Calu3 (cell line): ENCODE measurements around the gene ZNF430. TPM values are rescaled to one million over a fixed set of nuclear protein-coding genes. Genes with fewer than 3 reads are reported as not detected.

Experiments
- BruUV-seq: library from RNA; stranded (reverse); fragments of 400-500 nt; replicated peaks from 2 replicates; lab custom pipeline; 2021; lab: Mats Ljungman, UMichigan
- CTCF ChIA-PET: fragments of 300-600 bp; sonication (Branson Sonifier 250); formaldehyde crosslinking; loops from one replicate; lab custom pipeline; 2022; ENCODE audit warnings: antibody characterized with exemption; lab: Charles Lee
- DNase-seq: peaks from one replicate; pipeline ENCODE4 v3.0.0; 2022
- H3K27ac Mint-ChIP-seq: one replicate; pipeline ENCODE4 v1.8.0; 2022; ENCODE audit warnings: mixed read lengths; ENCODE audit not compliant: unreplicated experiment
- H3K27me3 Mint-ChIP-seq: one replicate; pipeline ENCODE4 v1.8.0; 2022; ENCODE audit warnings: mixed read lengths; ENCODE audit not compliant: unreplicated experiment
- H3K36me3 Mint-ChIP-seq: one replicate; pipeline ENCODE4 v1.8.0; 2022; ENCODE audit warnings: mild to moderate bottlenecking, moderate library complexity, mixed read lengths; ENCODE audit not compliant: insufficient read depth, unreplicated experiment
- H3K4me1 Mint-ChIP-seq: one replicate; pipeline ENCODE4 v1.8.0; 2022; ENCODE audit warnings: mild to moderate bottlenecking, low read depth, mixed read lengths; ENCODE audit not compliant: unreplicated experiment
- H3K4me3 Mint-ChIP-seq: one replicate; pipeline ENCODE4 v1.8.0; 2022; ENCODE audit warnings: mild to moderate bottlenecking, low read depth, moderate library complexity, mixed read lengths; ENCODE audit not compliant: unreplicated experiment
- H3K9me3 Mint-ChIP-seq: one replicate; pipeline ENCODE4 v1.8.0; 2022; ENCODE audit warnings: low read depth, mixed read lengths; ENCODE audit not compliant: unreplicated experiment
- CTCF ChIP-seq: fragments of 200-600 bp; IDR thresholded peaks from one replicate; pipeline ENCODE4 v1.8.0; 2022; ENCODE audit warnings: antibody characterized with exemption; ENCODE audit not compliant: unreplicated experiment
- intact Hi-C: fragments of 100-400 bp; cut with micrococcal nuclease; formaldehyde crosslinking; loops from one replicate; pipeline ENCODE4 v1.10.0; 2022; ENCODE audit not compliant: unreplicated experiment
- total RNA-seq: library from RNA; stranded (reverse); gene quantifications from 2 replicates; pipeline ENCODE4 v1.2.3, GENCODE V29; 2022

The ZNF430 gene
- total RNA-seq, 1 experiment from 2014 or later, result 6.1 TPM

- no peak for DNase-seq
- H3K27ac Mint-ChIP-seq, result no peak overlapping the region
- intact Hi-C loops, result no loop called here
- H3K4me1 Mint-ChIP-seq, result peaks cover 8% of the 10 kb centered on the region
- H3K9me3 Mint-ChIP-seq, result peaks cover 2% of the 10 kb centered on the region
- H3K27me3 Mint-ChIP-seq, result no peaks in the 10 kb centered on the region
- no TSS peak for BruUV-seq
- peaks cover 24% of the 10 kb centered on the region for H3K36me3 Mint-ChIP-seq
- TF ChIP-seq CTCF, result no peak
- H3K4me3 Mint-ChIP-seq, result no peak overlapping the region
- CTCF ChIA-PET, result no interaction called here
Observed at GRCh38 chr19:21023901-21024300, 3.4 kb downstream of the ZNF430 start.

DNA sequence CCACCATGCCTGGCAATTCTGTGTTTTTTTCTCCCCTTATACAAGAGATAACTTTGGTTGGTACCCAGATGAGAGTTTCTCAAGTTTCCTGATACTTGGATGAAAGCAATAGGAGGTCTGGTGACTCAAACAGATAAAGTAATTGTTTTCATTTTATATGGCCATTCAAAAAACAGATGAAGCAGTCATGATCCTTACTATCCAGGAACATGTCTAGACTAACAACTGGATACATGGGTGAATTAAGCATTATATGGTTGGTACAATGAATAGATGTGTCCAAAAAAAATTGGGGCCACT is 8.5 kb downstream of the ZNF430 start:
- H3K4me3 Mint-ChIP-seq, result no peak overlapping the region
- H3K4me1 Mint-ChIP-seq, result no peaks in the 10 kb centered on the region
- no peak for DNase-seq
- no TSS peak for BruUV-seq
- no peak for TF ChIP-seq CTCF
- H3K9me3 Mint-ChIP-seq, result peaks cover 2% of the 10 kb centered on the region
- intact Hi-C loops, result no loop called here
- CTCF ChIA-PET, result no interaction called here
- H3K27me3 Mint-ChIP-seq, result no peaks in the 10 kb centered on the region
- H3K36me3 Mint-ChIP-seq, result peaks cover 11% of the 10 kb centered on the region
- H3K27ac Mint-ChIP-seq, result no peak overlapping the region

GRCh38 chr19:21045028-21045427 is 24.6 kb downstream of the ZNF430 start:
- CTCF ChIA-PET, result no interaction called here
- no TSS peak for BruUV-seq
- intact Hi-C loops, result no loop called here
- Mint-ChIP-seq H3K27ac (no peak overlapping the region), H3K9me3 (peaks cover 13% of the 10 kb centered on the region), H3K4me1 (no peaks in the 10 kb centered on the region), H3K36me3 (no peaks in the 10 kb centered on the region), H3K4me3 (no peak overlapping the region), H3K27me3 (no peaks in the 10 kb centered on the region)
- DNase-seq, result no peak
- TF ChIP-seq CTCF, result no peak

DNA sequence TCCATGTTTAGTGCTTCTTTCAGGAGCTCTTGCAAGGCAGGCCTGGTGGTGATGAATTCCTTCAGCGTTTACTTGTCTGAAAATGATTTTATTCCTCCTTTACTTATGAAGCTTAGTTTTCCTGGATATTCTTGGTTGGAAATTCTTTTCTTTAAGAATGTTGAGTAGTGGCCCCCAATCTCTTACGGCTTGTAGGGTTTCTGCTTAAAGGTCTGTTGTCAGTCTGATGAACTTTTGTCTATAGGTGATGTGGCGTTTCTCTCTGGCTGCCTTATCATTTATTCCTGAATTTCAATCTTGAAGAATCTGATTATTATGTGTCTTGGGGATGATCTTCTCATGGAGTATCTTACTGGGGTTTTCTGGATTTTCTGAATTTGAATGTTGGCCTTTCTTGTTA is 26.0 kb downstream of the ZNF430 start:
- CTCF ChIA-PET, result no interaction called here
- H3K9me3 Mint-ChIP-seq, result peaks cover 13% of the 10 kb centered on the region
- no TSS peak for BruUV-seq
- H3K27ac Mint-ChIP-seq, result no peak overlapping the region
- intact Hi-C loops, result no loop called here
- H3K36me3 Mint-ChIP-seq, result no peaks in the 10 kb centered on the region
- no peaks in the 10 kb centered on the region for H3K27me3 Mint-ChIP-seq
- no peak overlapping the region for H3K4me3 Mint-ChIP-seq
- H3K4me1 Mint-ChIP-seq, result no peaks in the 10 kb centered on the region
- no peak for TF ChIP-seq CTCF
- DNase-seq, result no peak

GRCh38 chr19:21047716-21048115 is 27.3 kb downstream of the ZNF430 start:
- H3K36me3 Mint-ChIP-seq, result no peaks in the 10 kb centered on the region
- CTCF ChIA-PET, result no interaction called here

More at GRCh38 chr19:21047716-21048115, 27.3 kb downstream of the ZNF430 start:
- Mint-ChIP-seq H3K4me1 (no peaks in the 10 kb centered on the region), H3K27ac (no peak overlapping the region), H3K27me3 (no peaks in the 10 kb centered on the region), H3K4me3 (no peak overlapping the region), H3K9me3 (peaks cover 18% of the 10 kb centered on the region)
- BruUV-seq, result no TSS peak
- no peak for DNase-seq
- intact Hi-C loops, result no loop called here
- no peak for TF ChIP-seq CTCF
